K562 (cell line): ENCODE data around the gene S100A1. TPM values are rescaled to one million over a fixed set of nuclear protein-coding genes. Genes with fewer than 3 reads are reported as not detected.

ENCODE experiments used
- ESRRA ChIP-seq: fragments of 450-650 bp; IDR thresholded peaks from 2 replicates; pipeline ENCODE4 v1.6.1; 2014; ENCODE audit warnings: low read depth, mild to moderate bottlenecking, moderate library complexity, borderline replicate concordance
- ETV6 ChIP-seq, 3 experiments: fragments of 150-350 bp in 1 of 3; sonication (generic) in 1 of 3; formaldehyde crosslinking in 1 of 3; IDR thresholded peaks; 2 replicates each; pipeline versions ENCODE4 v1.6.1 to v1.8.0; 2014 to 2022; ENCODE audit warnings: borderline replicate concordance in 2 of 3, low read depth in 2 of 3, antibody characterized with exemption in 1 of 3, low read length in 1 of 3, mild to moderate bottlenecking in 1 of 3, missing genetic modification reagents in 1 of 3
- HDAC1 ChIP-seq, 2 experiments: fragments of 450-650 bp; IDR thresholded peaks; 2 replicates each; pipeline ENCODE4 v1.6.1; 2016 to 2017; ENCODE audit warnings: inconsistent platforms in 1 of 2, mild to moderate bottlenecking in 1 of 2, moderate library complexity in 1 of 2
- HLTF ChIP-seq: fragments of 450-650 bp; IDR thresholded peaks from 2 replicates; pipeline ENCODE4 v1.6.1; 2016
- LEF1 ChIP-seq: fragments of 450-650 bp; IDR thresholded peaks from 2 replicates; pipeline ENCODE4 v1.6.1; 2016; ENCODE audit warnings: mild to moderate bottlenecking
- MAZ ChIP-seq, 2 experiments: fragments of 450-650 bp in 1 of 2; sonication (generic) in 1 of 2; formaldehyde crosslinking; IDR thresholded peaks in 1 of 2; conservative IDR thresholded peaks in 1 of 2; 2 replicates each; pipeline versions ENCODE4 v1.4.0 to v1.5.0; 2020; ENCODE audit warnings: mild to moderate bottlenecking in 1 of 2, missing genetic modification reagents in 1 of 2
- MBD2 ChIP-seq: sonication (generic); IDR thresholded peaks from 2 replicates; pipeline ENCODE4 v1.6.1; 2016; ENCODE audit warnings: low read depth, borderline replicate concordance
- NCOA1 ChIP-seq: fragments of 450-650 bp; IDR thresholded peaks from 2 replicates; pipeline ENCODE4 v1.6.1; 2016; ENCODE audit warnings: low read depth
- POLR2AphosphoS2 ChIP-seq: IDR thresholded peaks from 2 replicates; pipeline ENCODE4 v1.6.1; 2012; ENCODE audit warnings: low read length, improper control_type of control experiment
- POLR2B ChIP-seq: fragments of 450-650 bp; IDR thresholded peaks from 2 replicates; pipeline ENCODE4 v1.6.1; 2018; ENCODE audit warnings: low read depth; ENCODE audit not compliant: partially characterized antibody
- RBM39 ChIP-seq: fragments of 200-400 bp; formaldehyde crosslinking; optimal IDR thresholded peaks from 2 replicates; pipeline ENCODE3; 2018; ENCODE audit warnings: low read depth, low read length
- TOE1 ChIP-seq, 2 experiments: fragments of 450-650 bp in 1 of 2; sonication (generic) in 1 of 2; formaldehyde crosslinking in 1 of 2; IDR thresholded peaks; 2 replicates each; pipeline versions ENCODE4 v1.7.1 to v1.8.0; 2016 to 2022; ENCODE audit warnings: borderline replicate concordance in 2 of 2, mild to moderate bottlenecking in 2 of 2, antibody characterized with exemption in 1 of 2, inconsistent platforms in 1 of 2, low read depth in 1 of 2, missing genetic modification reagents in 1 of 2, moderate library complexity in 1 of 2
- TRIM28 ChIP-seq: fragments of 450-650 bp; IDR thresholded peaks from 2 replicates; pipeline ENCODE4 v1.6.1; 2017
- ZSCAN32 ChIP-seq: fragments of 450-650 bp; formaldehyde crosslinking; IDR thresholded peaks from 2 replicates; pipeline ENCODE4 v1.4.0; 2020; ENCODE audit warnings: mild to moderate bottlenecking, moderate library complexity
- polyA plus RNA-seq, 8 experiments: library from polyadenylated mRNA; depleted of rRNA in 4 of 8; stranded (reverse) in 5 of 8; unstranded in 3 of 8; fragments of >200 nt; fragmentation: Nextera tagmentation in 2 of 8; fragmentation: Illumina TruSeq in 1 of 8; extraction: Ambion mirVana in 2 of 8; extraction: Trizol in 1 of 8; gene quantifications; 2 replicates each; pipeline versions ENCODE4 v1.2.1 to v1.2.3, GENCODE V29; 2011 to 2014; ENCODE audit warnings: inconsistent platforms in 1 of 8, missing spikeins in 1 of 8
- total RNA-seq, 7 experiments: library from RNA; depleted of rRNA in 6 of 7; stranded (reverse); fragments of >200 nt in 6 of 7; fragmentation: Illumina TruSeq in 2 of 7; extraction: Trizol in 2 of 7; gene quantifications; 2 replicates each; pipeline versions ENCODE4 v1.2.1 to v1.2.3, GENCODE V29; 2011 to 2021; ENCODE audit warnings: low replicate concordance in 1 of 7
- TF ChIP-seq, protein P1 (sequence below), 2 experiments: fragments of 450-650 bp in 1 of 2; sonication (generic) in 1 of 2; formaldehyde crosslinking in 1 of 2; IDR thresholded peaks in 1 of 2; conservative IDR thresholded peaks in 1 of 2; 2 replicates each; pipeline versions ENCODE4 v1.6.1 to v1.8.1; 2016 to 2023; ENCODE audit warnings: mild to moderate bottlenecking in 2 of 2, moderate library complexity in 2 of 2, inconsistent platforms in 1 of 2, missing genetic modification reagents in 1 of 2
- TF ChIP-seq, protein P2 (sequence below), 2 experiments: IDR thresholded peaks; 2 replicates each; pipeline ENCODE4 v1.6.1; 2012; ENCODE audit warnings: improper control_type of control experiment in 2 of 2, low read depth in 2 of 2, low read length in 2 of 2, borderline replicate concordance in 1 of 2
- TF ChIP-seq, protein P3 (sequence below): fragments of 450-650 bp; IDR thresholded peaks from 2 replicates; pipeline ENCODE4 v1.6.1; 2018; ENCODE audit not compliant: partially characterized antibody

Gene S100A1
- total and polyA plus RNA-seq, 9 of the 15 experiments (the other 6 are each of a cell fraction or from before 2014, with no cell fraction given) = 0.44 to 30.1 (median 12.7) TPM

DNA sequence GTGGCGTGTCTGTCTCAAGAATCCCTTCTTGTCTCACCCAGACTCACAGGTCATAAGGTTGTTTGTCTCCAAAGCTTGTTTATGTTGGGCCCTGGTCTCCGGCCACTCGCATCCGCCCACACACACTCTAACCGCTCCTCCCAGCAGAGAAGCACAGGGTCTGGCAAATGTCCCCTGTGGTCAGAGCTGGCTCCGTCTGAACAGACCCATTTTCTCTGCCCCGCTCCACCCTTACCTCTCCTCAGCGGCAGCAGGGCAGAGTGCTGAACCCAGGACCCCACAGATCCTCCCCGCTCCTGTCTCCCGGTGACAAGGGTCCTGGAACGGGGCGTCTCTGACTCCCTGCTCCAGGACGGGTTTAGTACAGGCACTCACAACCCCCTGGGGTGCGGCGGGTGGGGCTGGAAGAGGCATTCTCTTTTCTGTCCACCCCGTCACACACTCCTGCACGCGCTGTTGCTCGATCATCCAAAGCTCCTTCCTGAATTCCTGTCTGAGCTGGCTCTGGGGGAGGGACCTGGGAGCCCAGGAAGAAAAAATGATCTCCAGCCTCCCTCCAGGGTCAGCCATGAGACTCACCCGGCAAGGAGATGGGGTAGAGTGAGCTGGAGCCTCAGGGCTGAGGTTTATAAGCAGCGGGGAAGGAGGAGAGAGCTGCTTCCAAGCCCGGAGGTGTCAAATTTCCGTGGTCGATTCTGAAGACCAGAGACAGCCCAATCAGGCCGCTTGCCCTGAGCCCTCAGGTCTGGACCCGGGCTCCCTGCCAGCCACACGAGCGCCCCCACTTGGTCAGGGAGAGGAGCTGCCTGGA, 1.1 kb upstream of the S100A1 start, which contains the start of gene S100A13 (continued):
- TF ChIP-seq, protein P1, sequence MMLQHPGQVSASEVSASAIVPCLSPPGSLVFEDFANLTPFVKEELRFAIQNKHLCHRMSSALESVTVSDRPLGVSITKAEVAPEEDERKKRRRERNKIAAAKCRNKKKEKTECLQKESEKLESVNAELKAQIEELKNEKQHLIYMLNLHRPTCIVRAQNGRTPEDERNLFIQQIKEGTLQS (IDR thresholded peaks at IDR 0.05) = no peak; the same call in 1 of the 2 replicates
- TF ChIP-seq, protein P1 (CRISPR knock-in tag; conservative IDR thresholded peaks at IDR 0.05) = peak; percentile 56; the same call in 1 of the 2 replicates
- 0 out of 2 replicates have a peak, but pooled peaks have one; percentile 23 for TF ChIP-seq TOE1 (IDR thresholded peaks at IDR 0.05; ENCODE audit: borderline replicate concordance)
- TF ChIP-seq TOE1 (CRISPR knock-in tag; IDR thresholded peaks at IDR 0.05; ENCODE audit: borderline replicate concordance, low read depth) = no peak
- TF ChIP-seq, protein P2, sequence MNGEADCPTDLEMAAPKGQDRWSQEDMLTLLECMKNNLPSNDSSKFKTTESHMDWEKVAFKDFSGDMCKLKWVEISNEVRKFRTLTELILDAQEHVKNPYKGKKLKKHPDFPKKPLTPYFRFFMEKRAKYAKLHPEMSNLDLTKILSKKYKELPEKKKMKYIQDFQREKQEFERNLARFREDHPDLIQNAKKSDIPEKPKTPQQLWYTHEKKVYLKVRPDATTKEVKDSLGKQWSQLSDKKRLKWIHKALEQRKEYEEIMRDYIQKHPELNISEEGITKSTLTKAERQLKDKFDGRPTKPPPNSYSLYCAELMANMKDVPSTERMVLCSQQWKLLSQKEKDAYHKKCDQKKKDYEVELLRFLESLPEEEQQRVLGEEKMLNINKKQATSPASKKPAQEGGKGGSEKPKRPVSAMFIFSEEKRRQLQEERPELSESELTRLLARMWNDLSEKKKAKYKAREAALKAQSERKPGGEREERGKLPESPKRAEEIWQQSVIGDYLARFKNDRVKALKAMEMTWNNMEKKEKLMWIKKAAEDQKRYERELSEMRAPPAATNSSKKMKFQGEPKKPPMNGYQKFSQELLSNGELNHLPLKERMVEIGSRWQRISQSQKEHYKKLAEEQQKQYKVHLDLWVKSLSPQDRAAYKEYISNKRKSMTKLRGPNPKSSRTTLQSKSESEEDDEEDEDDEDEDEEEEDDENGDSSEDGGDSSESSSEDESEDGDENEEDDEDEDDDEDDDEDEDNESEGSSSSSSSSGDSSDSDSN (IDR thresholded peaks at IDR 0.05; ENCODE audit: borderline replicate concordance in 1 of 2, low read depth in 2 of 2, low read length in 2 of 2) = peak in 1 of 2 experiments; percentile 86; a peak in 2 of 4 replicates
- peak; percentile 58; the same call in 1 of the 2 replicates for TF ChIP-seq LEF1
- TF ChIP-seq TRIM28 = 0 out of 2 replicates have a peak, but pooled peaks have one; percentile 27
- 0 out of 2 replicates have a peak, but pooled peaks have one; percentile 46 for TF ChIP-seq ZSCAN32 (CRISPR knock-in tag)
- TF ChIP-seq MBD2 = peak; percentile 52; the same call in 1 of the 2 replicates
- peak; percentile 68; the same call in 1 of the 2 replicates for TF ChIP-seq POLR2AphosphoS2
- peak; percentile 22 for TF ChIP-seq RBM39
- 0 out of 2 replicates have a peak, but pooled peaks have one; percentile 21 for TF ChIP-seq HLTF
- TF ChIP-seq NCOA1 = no peak
- TF ChIP-seq POLR2B = peak; percentile 93
- TF ChIP-seq, protein P3, sequence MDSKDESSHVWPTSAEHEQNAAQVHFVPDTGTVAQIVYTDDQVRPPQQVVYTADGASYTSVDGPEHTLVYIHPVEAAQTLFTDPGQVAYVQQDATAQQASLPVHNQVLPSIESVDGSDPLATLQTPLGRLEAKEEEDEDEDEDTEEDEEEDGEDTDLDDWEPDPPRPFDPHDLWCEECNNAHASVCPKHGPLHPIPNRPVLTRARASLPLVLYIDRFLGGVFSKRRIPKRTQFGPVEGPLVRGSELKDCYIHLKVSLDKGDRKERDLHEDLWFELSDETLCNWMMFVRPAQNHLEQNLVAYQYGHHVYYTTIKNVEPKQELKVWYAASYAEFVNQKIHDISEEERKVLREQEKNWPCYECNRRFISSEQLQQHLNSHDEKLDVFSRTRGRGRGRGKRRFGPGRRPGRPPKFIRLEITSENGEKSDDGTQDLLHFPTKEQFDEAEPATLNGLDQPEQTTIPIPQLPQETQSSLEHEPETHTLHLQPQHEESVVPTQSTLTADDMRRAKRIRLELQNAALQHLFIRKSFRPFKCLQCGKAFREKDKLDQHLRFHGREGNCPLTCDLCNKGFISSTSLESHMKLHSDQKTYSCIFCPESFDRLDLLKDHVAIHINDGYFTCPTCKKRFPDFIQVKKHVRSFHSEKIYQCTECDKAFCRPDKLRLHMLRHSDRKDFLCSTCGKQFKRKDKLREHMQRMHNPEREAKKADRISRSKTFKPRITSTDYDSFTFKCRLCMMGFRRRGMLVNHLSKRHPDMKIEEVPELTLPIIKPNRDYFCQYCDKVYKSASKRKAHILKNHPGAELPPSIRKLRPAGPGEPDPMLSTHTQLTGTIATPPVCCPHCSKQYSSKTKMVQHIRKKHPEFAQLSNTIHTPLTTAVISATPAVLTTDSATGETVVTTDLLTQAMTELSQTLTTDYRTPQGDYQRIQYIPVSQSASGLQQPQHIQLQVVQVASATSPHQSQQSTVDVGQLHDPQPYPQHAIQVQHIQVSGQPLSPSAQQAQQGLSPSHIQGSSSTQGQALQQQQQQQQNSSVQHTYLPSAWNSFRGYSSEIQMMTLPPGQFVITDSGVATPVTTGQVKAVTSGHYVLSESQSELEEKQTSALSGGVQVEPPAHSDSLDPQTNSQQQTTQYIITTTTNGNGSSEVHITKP = peak; percentile 33
- peak; percentile 26; the same call in 1 of the 2 replicates for TF ChIP-seq ESRRA
- peak in 1 of 2 experiments; percentile 82; a peak in 3 of 4 replicates for TF ChIP-seq MAZ (CRISPR knock-in tag; conservative IDR thresholded peaks at IDR 0.05 in 1 of 2, IDR thresholded peaks at IDR 0.05 in 1 of 2)
- TF ChIP-seq ETV6 (IDR thresholded peaks at IDR 0.05; ENCODE audit: borderline replicate concordance in 1 of 2, low read depth in 2 of 2, low read length in 1 of 2) = no peak
- TF ChIP-seq ETV6 (CRISPR knock-in tag; IDR thresholded peaks at IDR 0.05; ENCODE audit: borderline replicate concordance) = no peak
- peak in 1 of 2 experiments; percentile 42; a peak in 1 of 4 replicates for TF ChIP-seq HDAC1 (IDR thresholded peaks at IDR 0.05)
